HAP-1 (cell line): ENCODE data around the gene BCKDHA.
"Not testable (repeated sequence)": the region's sequence is repeated elsewhere in the genome, so short reads cannot be mapped to it uniquely, and the experiment has no call there.

ENCODE experiments used
- DNase-seq, 2 experiments: peaks; one replicate each; pipeline ENCODE4 v3.0.0-alpha.2; 2016 to 2020; ENCODE audit warnings: low spot score in 2 of 2
- H3K27me3 ChIP-seq: fragments of 250-450 bp; sonication (Bioruptor Pico); 2 replicates; pipeline ENCODE4 v1.5.1; 2020; ENCODE audit warnings: low read depth, mild to moderate bottlenecking, moderate library complexity
- H3K36me3 ChIP-seq: fragments of 250-450 bp; sonication (Bioruptor Pico); replicated peaks from 2 replicates; pipeline ENCODE4 v1.5.1; 2020; ENCODE audit warnings: mild to moderate bottlenecking
- H3K4me1 ChIP-seq: fragments of 250-450 bp; sonication (Bioruptor Pico); 2 replicates; pipeline ENCODE4 v1.5.1; 2020; ENCODE audit warnings: mild to moderate bottlenecking
- H3K4me3 ChIP-seq: fragments of 250-450 bp; sonication (Bioruptor Pico); 2 replicates; pipeline ENCODE4 v1.5.1; 2020; ENCODE audit warnings: mild to moderate bottlenecking, moderate library complexity
- H3K9me3 ChIP-seq: fragments of 250-450 bp; sonication (Bioruptor Pico); 2 replicates; pipeline ENCODE4 v1.5.1; 2020; ENCODE audit warnings: mild to moderate bottlenecking, moderate library complexity
- in situ Hi-C: fragments of 300-500 bp; cut with MboI; formaldehyde crosslinking; loops from 3 replicates; pipeline ENCODE4 v1.14.3; 2020; ENCODE audit warnings: low sequenced_read_pairs, inconsistent platforms, mixed read lengths

BCKDHA gene

GRCh38 chr19:41403181-41403970, 5.8 kb downstream of the BCKDHA start:
- DNase-seq = no peak
- H3K9me3 ChIP-seq = no peaks in the 10 kb centered on the region
- peaks cover 3% of the 10 kb centered on the region; the same call in 1 of the 2 replicates for H3K4me1 ChIP-seq
- no peak overlapping the region for H3K4me3 ChIP-seq
- in situ Hi-C loops = no loop called here
- no peaks in the 10 kb centered on the region for H3K27me3 ChIP-seq
- no peaks in the 10 kb centered on the region for H3K36me3 ChIP-seq

GRCh38 chr19:41405776-41406175, 8.2 kb downstream of the BCKDHA start:
- no peak for DNase-seq
- no peaks in the 10 kb centered on the region for H3K36me3 ChIP-seq
- H3K27me3 ChIP-seq = no peaks in the 10 kb centered on the region
- no peaks in the 10 kb centered on the region for H3K9me3 ChIP-seq
- no peaks in the 10 kb centered on the region for H3K4me1 ChIP-seq
- H3K4me3 ChIP-seq = no peak overlapping the region
- in situ Hi-C loops = no loop called here

DNA sequence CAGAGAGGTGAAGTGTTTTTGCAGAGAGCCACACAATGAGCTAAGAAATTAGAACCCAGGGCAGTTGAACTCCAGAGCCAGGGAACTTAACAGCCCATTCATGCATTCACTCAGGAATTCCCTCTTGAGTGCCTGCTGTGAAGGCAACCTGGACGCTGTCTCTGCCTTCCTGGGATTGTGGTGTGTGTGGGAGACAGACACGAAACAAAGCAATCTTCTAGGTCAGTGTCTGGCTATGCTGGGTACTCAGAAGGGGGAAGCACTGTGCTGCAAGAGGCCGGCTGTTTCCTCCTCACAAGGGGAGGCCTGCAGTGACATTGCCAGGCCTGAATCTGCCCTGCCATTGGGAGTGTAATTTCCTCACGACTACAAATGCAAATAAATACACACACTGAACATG, 9.7 kb downstream of the BCKDHA start:
- Histone ChIP-seq H3K9me3 (no peaks in the 10 kb centered on the region), H3K27me3 (no peaks in the 10 kb centered on the region), H3K4me3 (no peak overlapping the region), H3K4me1 (no peaks in the 10 kb centered on the region), H3K36me3 (no peaks in the 10 kb centered on the region)
- DNase-seq = no peak
- in situ Hi-C loops = no loop called here

GRCh38 chr19:41408256-41408655, 10.6 kb downstream of the BCKDHA start:
- H3K9me3 ChIP-seq = no peaks in the 10 kb centered on the region
- DNase-seq = no peak
- no peaks in the 10 kb centered on the region for H3K4me1 ChIP-seq
- no peak overlapping the region for H3K4me3 ChIP-seq
- H3K36me3 ChIP-seq = no peaks in the 10 kb centered on the region
- in situ Hi-C loops = no loop called here
- H3K27me3 ChIP-seq = no peaks in the 10 kb centered on the region

DNA sequence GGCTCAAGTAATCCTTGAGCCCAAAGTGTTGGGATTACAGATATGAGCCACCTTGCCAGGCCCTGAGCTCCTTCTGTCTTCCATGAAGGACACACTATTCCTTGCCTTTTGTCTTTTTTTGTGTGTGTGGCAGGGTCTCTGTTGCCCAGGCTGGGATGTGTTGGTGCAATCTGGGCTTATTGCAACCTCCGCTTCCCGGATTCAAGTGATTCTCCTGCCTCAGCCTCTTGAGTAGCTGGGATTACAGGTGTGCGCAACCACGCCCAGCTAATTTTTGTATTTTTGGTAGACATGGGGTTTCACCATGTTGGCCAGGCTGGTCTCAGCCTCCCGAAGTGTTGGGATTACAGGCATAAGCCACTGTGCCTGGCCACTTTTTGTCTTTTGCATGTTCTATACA, 11.2 kb downstream of the BCKDHA start:
- H3K36me3 ChIP-seq, in situ Hi-C loops, DNase-seq, H3K27me3 ChIP-seq, H3K4me3 ChIP-seq, H3K9me3 ChIP-seq, H3K4me1 ChIP-seq: not testable (repeated sequence)

- DNase-seq = no peak
- Histone ChIP-seq H3K4me1 (no peaks in the 10 kb centered on the region), H3K36me3 (no peaks in the 10 kb centered on the region), H3K9me3 (no peaks in the 10 kb centered on the region), H3K27me3 (no peaks in the 10 kb centered on the region), H3K4me3 (no peak overlapping the region)
- in situ Hi-C loops = no loop called here
Observed at GRCh38 chr19:41409288-41409687, 11.7 kb downstream of the BCKDHA start.

GRCh38 chr19:41410336-41411054, 12.9 kb downstream of the BCKDHA start:
- H3K4me3 ChIP-seq = no peak overlapping the region
- in situ Hi-C loops = no loop called here
- H3K27me3 ChIP-seq = no peaks in the 10 kb centered on the region

GRCh38 chr19:41411100-41411967, 13.7 kb downstream of the BCKDHA start:
- Histone ChIP-seq H3K9me3 (no peaks in the 10 kb centered on the region), H3K27me3 (no peaks in the 10 kb centered on the region), H3K4me1 (no peaks in the 10 kb centered on the region), H3K4me3 (no peak overlapping the region), H3K36me3 (no peaks in the 10 kb centered on the region)
- no peak for DNase-seq
- in situ Hi-C loops = no loop called here

More at GRCh38 chr19:41410336-41411054, 12.9 kb downstream of the BCKDHA start:
- Histone ChIP-seq H3K9me3 (no peaks in the 10 kb centered on the region), H3K36me3 (no peaks in the 10 kb centered on the region), H3K4me1 (no peaks in the 10 kb centered on the region)
- no peak for DNase-seq

- Histone ChIP-seq H3K9me3 (no peaks in the 10 kb centered on the region), H3K4me3 (no peak overlapping the region), H3K4me1 (no peaks in the 10 kb centered on the region), H3K27me3 (no peaks in the 10 kb centered on the region), H3K36me3 (no peaks in the 10 kb centered on the region)
- DNase-seq = no peak
- in situ Hi-C loops = no loop called here
Observed at GRCh38 chr19:41411968-41412265, 14.3 kb downstream of the BCKDHA start.

GRCh38 chr19:41412953-41413352, 15.3 kb downstream of the BCKDHA start:
- H3K36me3 ChIP-seq = no peaks in the 10 kb centered on the region
- in situ Hi-C loops = no loop called here
- no peaks in the 10 kb centered on the region for H3K27me3 ChIP-seq

GRCh38 chr19:41413947-41414346, 16.3 kb downstream of the BCKDHA start:
- Histone ChIP-seq H3K9me3 (no peaks in the 10 kb centered on the region), H3K4me1 (no peaks in the 10 kb centered on the region), H3K4me3 (no peak overlapping the region), H3K36me3 (peaks cover 3% of the 10 kb centered on the region; the same call in 1 of the 2 replicates), H3K27me3 (no peaks in the 10 kb centered on the region)
- in situ Hi-C loops = no loop called here
- no peak for DNase-seq

More at GRCh38 chr19:41412953-41413352, 15.3 kb downstream of the BCKDHA start:
- H3K9me3 ChIP-seq = no peaks in the 10 kb centered on the region
- DNase-seq = no peak
- H3K4me3 ChIP-seq = no peak overlapping the region
- no peaks in the 10 kb centered on the region for H3K4me1 ChIP-seq

- no peaks in the 10 kb centered on the region for H3K4me1 ChIP-seq
- peaks cover 7% of the 10 kb centered on the region for H3K36me3 ChIP-seq
- H3K9me3 ChIP-seq = no peaks in the 10 kb centered on the region
- in situ Hi-C loops = no loop called here
- no peaks in the 10 kb centered on the region for H3K27me3 ChIP-seq
- no peak for DNase-seq
- no peak overlapping the region for H3K4me3 ChIP-seq
Observed at GRCh38 chr19:41414461-41414860, 16.8 kb downstream of the BCKDHA start.

DNA sequence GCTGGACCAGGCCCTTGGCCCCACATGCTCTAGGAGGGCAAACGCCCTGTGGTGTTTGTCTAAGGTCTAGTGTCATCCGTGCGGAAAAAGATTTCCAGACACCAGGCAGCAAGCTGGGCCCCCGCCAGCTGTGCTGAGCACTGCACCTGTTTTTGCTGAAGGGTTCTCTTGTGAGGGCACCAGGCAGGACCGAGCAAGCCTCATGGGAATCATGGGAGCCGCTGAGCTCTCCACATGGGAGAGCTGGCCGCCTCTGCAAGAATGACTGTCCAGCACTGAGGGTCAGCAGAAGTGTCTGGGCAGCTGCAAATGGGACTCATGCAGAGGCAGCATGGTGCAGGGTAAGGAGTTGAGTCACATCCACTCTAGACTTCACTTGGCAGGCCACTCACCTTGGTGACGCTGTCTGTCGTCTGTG, 17.5 kb downstream of the BCKDHA start:
- H3K36me3 ChIP-seq = peaks cover 10% of the 10 kb centered on the region
- no peak overlapping the region for H3K4me3 ChIP-seq
- no peaks in the 10 kb centered on the region for H3K27me3 ChIP-seq
- no peak for DNase-seq
- H3K4me1 ChIP-seq = no peaks in the 10 kb centered on the region
- in situ Hi-C loops = no loop called here
- no peaks in the 10 kb centered on the region for H3K9me3 ChIP-seq

- H3K4me3 ChIP-seq = no peak overlapping the region
- H3K9me3 ChIP-seq = no peaks in the 10 kb centered on the region
- H3K27me3 ChIP-seq = no peaks in the 10 kb centered on the region
- DNase-seq = no peak
- peaks cover 10% of the 10 kb centered on the region for H3K36me3 ChIP-seq
- in situ Hi-C loops = no loop called here
- H3K4me1 ChIP-seq = no peaks in the 10 kb centered on the region
Observed at GRCh38 chr19:41416194-41416674, 18.6 kb downstream of the BCKDHA start.
